Iris pigment epithelial cell (primary cell): ENCODE measurements around the gene RABGAP1.
A peak's percentile ranks its signal among the peaks of the same experiment; 100 is the strongest.
"Not testable (repeated sequence)": the region's sequence is repeated elsewhere in the genome, so short reads cannot be mapped to it uniquely, and the experiment has no call there.

Experiments
- DNase-seq: peaks from one replicate; pipeline ENCODE4 v3.0.0-alpha.2; 2011; ENCODE audit warnings: low read depth

Gene RABGAP1

GRCh38 chr9:122940749-122941581 is at the start of gene RABGAP1:
TSS of gene RABGAP1 (plus strand) at chr9:122941020. CDS start at chr9:122957060, 16,040 bp downstream.
- peak; percentile 98 for DNase-seq

- peak; percentile 56 for DNase-seq
Observed at GRCh38 chr9:122897969-122898368, 42.9 kb upstream of the RABGAP1 start.

GRCh38 chr9:122900791-122901190 is 40.0 kb upstream of the RABGAP1 start:
- DNase-seq = peak; percentile 59

GRCh38 chr9:122904466-122904822 is 36.4 kb upstream of the RABGAP1 start:
- peak; percentile 35 for DNase-seq

- peak; percentile 100 for DNase-seq
Observed at GRCh38 chr9:122904823-122905710, 35.8 kb upstream of the RABGAP1 start, which contains the start of gene RC3H2. TSS of gene RC3H2 (minus strand) at chr9:122905359. CDS start at chr9:122897509, 7,850 bp downstream.

- not testable (repeated sequence) for DNase-seq
Observed at GRCh38 chr9:122906122-122906521, 34.7 kb upstream of the RABGAP1 start.

- DNase-seq = no peak
Observed at GRCh38 chr9:122912671-122912963, 28.2 kb upstream of the RABGAP1 start.

- peak; percentile 87 for DNase-seq
Observed at GRCh38 chr9:122912964-122913673, 27.7 kb upstream of the RABGAP1 start, which contains the start of gene ZBTB6. TSS of gene ZBTB6 (minus strand) at chr9:122913323. CDS start at chr9:122912072, 1,251 bp downstream.

- DNase-seq = no peak
Observed at GRCh38 chr9:122918310-122918709, 22.5 kb upstream of the RABGAP1 start.

- DNase-seq = no peak
Observed at GRCh38 chr9:122922713-122923112, 18.1 kb upstream of the RABGAP1 start.

GRCh38 chr9:122923947-122924346 is 16.9 kb upstream of the RABGAP1 start:
- no peak for DNase-seq

GRCh38 chr9:122929796-122930354 is 10.9 kb upstream of the RABGAP1 start:
- no peak for DNase-seq

GRCh38 chr9:122930541-122931225 is 10.1 kb upstream of the RABGAP1 start:
- DNase-seq = no peak

GRCh38 chr9:122931226-122932121 is 9.3 kb upstream of the RABGAP1 start, which contains the start of gene ZBTB26:
TSS of gene ZBTB26 (minus strand) at chr9:122931512. CDS start at chr9:122919934, 11,578 bp downstream.
- peak; percentile 89 for DNase-seq

GRCh38 chr9:122936464-122936863 is 4.4 kb upstream of the RABGAP1 start:
- no peak for DNase-seq

GRCh38 chr9:122936883-122937282 is 3.9 kb upstream of the RABGAP1 start:
- DNase-seq = no peak

- no peak for DNase-seq
Observed at GRCh38 chr9:122939601-122940000, 1.2 kb upstream of the RABGAP1 start.

GRCh38 chr9:122940454-122940748 is 419 bp upstream of the RABGAP1 start:
- DNase-seq = no peak

- peak; percentile 76 for DNase-seq
Observed at GRCh38 chr9:122941582-122942234, 888 bp downstream of the RABGAP1 start.
